Superior temporal gyrus (tissue), 1 donor: ENCODE results near the gene TPO.
"Not testable (repeated sequence)": the region's sequence is repeated elsewhere in the genome, so short reads cannot be mapped to it uniquely, and the experiment has no call there.

ENCODE experiments used
- DNase-seq: peaks from one replicate; pipeline ENCODE4 v3.0.0-alpha.2; 2016; ENCODE audit errors: extremely low spot score

The TPO gene

GRCh38 chr2:1553671-1554295 lies 140.5 kb downstream of the TPO start:
- DNase-seq: peak; percentile 3

DNA sequence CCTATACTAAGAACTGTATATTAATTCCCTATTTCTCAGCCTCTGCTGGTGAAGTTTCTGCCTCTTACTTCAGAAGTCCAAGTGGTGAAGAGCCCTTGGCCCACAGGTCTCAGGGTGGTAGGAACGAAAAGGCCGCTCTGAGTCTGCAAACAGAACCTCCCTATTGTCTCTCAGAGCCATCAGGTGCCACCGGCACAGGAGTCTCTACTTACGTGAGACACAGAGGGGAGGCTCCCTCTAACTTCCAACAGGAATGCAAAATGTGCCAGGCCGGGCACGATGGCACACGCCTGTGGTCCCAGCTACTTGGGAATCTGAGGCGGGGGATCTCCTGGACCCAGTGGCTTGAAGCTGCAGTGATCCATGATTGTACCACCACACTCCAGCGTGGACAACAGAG lies 143.0 kb downstream of the TPO start:
- no peak for DNase-seq

- peak; percentile 3 for DNase-seq
Measured at GRCh38 chr2:1556776-1557466, 143.7 kb downstream of the TPO start.

- no peak for DNase-seq
Measured at GRCh38 chr2:1557467-1557820, 144.2 kb downstream of the TPO start.

GRCh38 chr2:1559589-1560175 lies 146.4 kb downstream of the TPO start:
- DNase-seq: no peak

DNA sequence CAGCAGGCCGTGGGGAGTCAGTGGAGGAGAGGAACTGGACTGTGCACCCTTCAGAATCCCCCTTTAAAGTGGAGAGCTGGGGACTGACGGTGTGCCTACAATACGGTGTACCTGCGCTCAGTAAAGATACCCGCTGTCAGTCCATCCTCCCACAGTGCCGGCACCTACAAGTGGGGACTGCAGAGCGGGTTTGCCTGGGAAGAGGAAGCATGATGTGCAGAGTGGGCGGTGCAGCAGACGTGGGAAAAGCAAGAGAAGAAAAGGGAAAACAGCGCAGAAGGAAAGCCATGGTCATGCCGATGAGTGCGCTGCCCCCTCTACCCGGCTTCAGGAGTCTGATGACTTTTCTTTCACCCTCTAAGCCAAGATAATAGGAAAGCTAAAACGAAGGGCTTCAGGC lies 148.0 kb downstream of the TPO start:
- DNase-seq: no peak

DNA sequence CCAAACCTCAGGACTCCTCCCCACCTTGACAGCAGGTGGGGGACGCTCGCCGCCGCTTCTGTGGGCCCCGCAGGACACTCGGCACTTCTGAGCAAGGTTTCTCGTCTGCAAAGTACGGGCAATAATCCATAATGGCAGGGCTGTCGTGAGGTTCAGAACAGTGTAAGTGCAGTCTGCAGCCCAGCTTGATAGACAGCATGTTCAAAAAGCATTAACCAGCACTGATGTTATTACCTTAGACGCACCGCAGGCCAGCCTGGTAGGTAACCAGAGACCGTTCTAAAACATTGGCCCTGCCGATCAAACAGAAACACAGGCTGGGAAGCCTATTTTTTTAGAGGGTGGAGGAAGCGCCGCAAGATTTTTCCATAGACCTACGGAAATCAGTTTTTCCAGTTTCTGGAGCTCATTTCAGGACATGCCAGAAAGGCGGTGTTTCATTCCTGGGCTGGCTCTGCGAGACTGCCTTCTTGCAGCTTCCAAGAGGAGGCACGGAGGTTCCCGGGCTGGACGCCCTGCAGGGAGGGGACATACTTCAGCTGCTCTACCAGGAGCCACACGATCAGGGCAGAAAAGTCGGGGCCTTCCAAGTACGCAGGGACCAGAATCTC lies 148.7 kb downstream of the TPO start:
- DNase-seq: no peak

- no peak for DNase-seq
Measured at GRCh38 chr2:1563084-1563857, 150.0 kb downstream of the TPO start.

- no peak for DNase-seq
Measured at GRCh38 chr2:1563943-1564891, 151.0 kb downstream of the TPO start.

DNA sequence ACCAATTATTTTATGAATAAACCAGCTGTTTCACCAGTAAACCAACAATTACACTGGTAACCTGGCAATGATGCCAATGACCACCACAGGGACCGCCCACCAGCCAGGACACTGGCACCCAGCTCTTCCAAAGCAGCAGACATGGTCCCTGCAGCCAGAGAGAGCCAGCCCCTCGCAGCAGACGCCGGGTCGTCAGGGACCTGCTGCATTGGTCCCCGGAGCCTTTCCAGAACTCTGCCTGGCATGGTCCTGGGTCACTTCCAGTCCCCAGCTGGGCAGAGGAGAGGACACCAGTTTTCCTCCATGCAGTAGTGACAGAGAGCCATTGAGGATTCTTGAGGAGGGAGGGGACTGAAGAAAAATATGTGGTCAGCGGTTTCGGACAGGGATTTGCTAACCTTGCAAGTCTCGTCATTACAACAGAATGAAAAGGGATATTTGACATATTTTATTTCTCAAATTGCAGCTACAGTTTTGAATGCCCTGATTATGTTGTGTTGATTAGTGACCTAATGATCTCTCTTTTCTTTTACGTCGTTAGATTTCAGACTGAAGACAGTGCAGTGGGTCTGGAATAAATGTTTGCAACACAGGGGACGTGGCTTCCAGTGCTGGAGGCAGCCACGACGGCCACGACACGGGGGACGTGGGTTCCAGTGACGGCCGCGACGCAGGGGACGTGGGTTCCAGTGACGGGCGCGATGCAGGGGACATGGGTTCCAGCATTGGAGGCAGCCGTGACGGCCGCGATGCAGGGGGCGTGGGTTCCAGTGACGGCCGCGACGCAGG lies 154.5 kb downstream of the TPO start:
- DNase-seq: no peak

- DNase-seq: not testable (repeated sequence)
Measured at GRCh38 chr2:1568345-1568668, 155.0 kb downstream of the TPO start.

DNA sequence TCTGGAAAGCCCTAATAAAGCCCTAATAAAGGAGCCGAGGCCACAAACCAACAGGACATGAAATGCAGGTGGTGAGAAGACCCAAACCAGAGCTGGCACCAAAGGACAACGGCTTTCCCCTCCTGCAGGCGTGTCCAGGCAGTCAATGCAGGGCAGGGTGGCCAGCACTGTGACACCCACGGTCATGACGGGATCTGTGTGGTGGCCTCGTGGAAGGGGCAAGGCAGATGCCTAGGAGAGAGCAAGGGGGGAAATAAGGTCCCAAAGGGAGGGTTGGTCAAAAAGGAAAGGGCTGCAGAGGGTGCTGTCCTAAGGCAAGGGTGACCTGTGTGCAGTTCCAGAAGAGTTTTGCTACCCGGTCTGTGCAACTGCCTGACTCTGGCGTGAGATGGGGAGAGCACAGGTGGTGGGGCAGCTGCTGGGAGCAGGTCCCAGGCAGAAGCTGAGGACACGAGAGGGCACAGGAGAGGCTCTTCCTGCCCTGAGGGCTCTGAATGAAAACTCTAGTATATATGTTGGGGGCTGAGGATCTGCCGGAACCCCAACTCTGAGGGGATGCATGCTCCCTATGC lies 156.7 kb downstream of the TPO start:
- no peak for DNase-seq

GRCh38 chr2:1571477-1572417 lies 158.5 kb downstream of the TPO start:
- no peak for DNase-seq

- DNase-seq: no peak
Measured at GRCh38 chr2:1572638-1573037, 159.4 kb downstream of the TPO start.

DNA sequence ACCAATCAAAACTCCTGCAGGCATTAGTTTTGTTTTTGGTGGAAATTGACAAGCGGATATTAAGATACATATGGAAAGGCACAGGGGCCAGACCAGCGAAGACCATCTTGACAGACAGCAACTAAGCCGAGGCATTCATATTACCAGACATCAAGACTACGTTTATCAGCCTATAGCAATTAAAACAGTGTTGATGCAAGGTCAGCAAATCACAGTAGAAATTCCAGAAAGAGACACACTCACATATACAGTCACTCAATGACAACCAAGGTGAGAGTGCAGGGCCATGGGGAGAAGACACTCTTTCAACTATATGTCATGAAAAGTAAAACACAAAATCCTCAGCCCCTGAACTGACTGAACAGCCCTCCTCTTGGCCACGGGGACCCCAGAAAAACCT lies 164.6 kb downstream of the TPO start:
- no peak for DNase-seq

DNA sequence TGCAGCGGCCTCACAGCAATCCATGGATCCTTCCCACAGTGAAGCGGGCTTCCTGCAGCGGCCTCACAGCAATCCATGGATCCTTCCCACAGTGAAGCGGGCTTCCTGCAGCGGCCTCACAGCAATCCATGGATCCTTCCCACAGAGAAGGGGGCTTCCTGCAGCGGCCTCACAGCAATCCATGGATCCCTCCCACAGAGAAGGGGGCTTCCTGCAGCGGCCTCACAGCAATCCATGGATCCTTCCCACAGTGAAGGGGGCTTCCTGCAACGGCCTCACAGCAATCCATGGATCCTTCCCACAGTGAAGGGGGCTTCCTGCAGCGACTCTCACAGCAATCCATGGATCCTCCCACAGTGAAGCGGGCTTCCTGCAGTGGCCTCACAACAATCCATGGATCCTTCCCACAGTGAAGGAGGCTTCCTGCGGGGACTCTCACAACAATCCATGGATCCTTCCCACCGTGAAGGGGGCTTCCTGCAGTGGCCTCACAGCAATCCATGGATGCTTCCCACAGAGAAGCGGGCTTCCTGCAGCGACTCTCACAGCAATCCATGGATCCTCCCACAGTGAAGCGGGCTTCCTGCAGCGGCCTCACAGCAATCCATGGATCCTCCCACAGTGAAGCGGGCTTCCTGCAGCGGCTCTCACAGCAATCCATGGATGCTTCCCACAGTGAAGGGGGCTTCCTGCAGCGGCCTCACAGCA lies 168.1 kb downstream of the TPO start:
- not testable (repeated sequence) for DNase-seq

GRCh38 chr2:1581965-1582625 lies 168.8 kb downstream of the TPO start:
- DNase-seq: no peak

- DNase-seq: no peak
Measured at GRCh38 chr2:1582891-1583341, 169.7 kb downstream of the TPO start.
